ENCODE results near the gene STXBP3.
"Not testable (repeated sequence)": the region's sequence is repeated elsewhere in the genome, so short reads cannot be mapped to it uniquely, and the experiment has no call there.

STXBP3 gene

DNA sequence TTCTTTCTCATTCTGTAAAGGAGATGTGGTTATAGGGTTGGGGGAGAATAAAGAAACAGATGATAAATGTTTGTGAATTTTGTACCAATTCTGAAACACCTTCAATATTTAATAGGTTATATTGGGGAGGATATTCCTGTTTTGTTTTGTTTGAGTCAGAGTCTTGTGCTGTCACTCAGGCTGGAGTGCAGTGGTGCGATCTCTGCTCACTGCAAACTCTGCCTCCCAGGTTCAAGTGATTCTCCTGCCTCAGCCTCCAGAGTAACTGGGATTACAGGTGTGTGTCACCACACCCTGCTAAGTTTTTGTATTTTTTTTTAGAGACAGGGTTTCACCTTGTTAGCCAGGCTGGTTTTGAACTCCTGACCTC is 35.1 kb downstream of the STXBP3 start:
- WGBS: 100% methylated on average over 1 of the region's 1 CpG

DNA sequence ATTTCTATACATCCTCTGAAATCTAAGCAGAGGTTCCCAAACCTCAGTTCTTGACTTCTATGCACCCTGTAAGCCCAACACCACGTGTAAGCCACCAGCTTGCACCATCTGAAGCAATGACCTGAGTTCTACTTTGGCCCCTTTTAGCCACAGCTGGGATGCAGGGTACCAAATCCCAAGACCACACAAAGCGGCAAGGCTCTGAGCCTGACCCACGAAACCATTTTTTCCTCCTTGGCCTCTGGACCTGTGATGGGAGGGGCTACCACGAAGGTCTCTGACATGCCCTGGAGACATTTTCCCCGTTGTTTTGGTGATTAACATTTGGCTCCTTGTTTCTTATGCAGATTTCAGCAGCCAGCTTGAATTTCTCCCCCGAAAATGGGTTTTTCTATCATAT is 38.8 kb downstream of the STXBP3 start:
- 95% methylated on average over 6 of the region's 6 CpGs for WGBS
- H2BK12ac ChIP-seq (ENCODE audit: low read length in 2 of 2): no peak overlapping the region
- H3K4me3 ChIP-seq (ENCODE audit: insufficient read depth in 1 of 2, low read depth in 1 of 2, low read length in 2 of 2): peak overlapping the region in 1 of 2 experiments; percentile 51
- peaks cover 7% of the 10 kb centered on the region for H3K79me1 ChIP-seq (replicated peaks; ENCODE audit: low read length, poor library complexity, severe bottlenecking)
- H2BK5ac ChIP-seq (ENCODE audit: low read depth, low read length, poor library complexity, severe bottlenecking): no peak overlapping the region
- no peak overlapping the region for H2BK120ac ChIP-seq (ENCODE audit: low read depth, low read length)
- no peak overlapping the region for H2AK5ac ChIP-seq (ENCODE audit: low read length, severe bottlenecking)
- H4K91ac ChIP-seq (ENCODE audit: low read length): no peak overlapping the region
- H3K9ac ChIP-seq (ENCODE audit: low read length): no peak overlapping the region
- no peak overlapping the region for H3K27ac ChIP-seq (ENCODE audit: low read length, poor library complexity, severe bottlenecking)
- H2BK15ac ChIP-seq (ENCODE audit: low read depth, poor library complexity, severe bottlenecking): no peak overlapping the region
- DNase-seq: no peak
- H3K9me3 ChIP-seq (ENCODE audit: control insufficient read depth, low read length): peaks cover 37% of the 10 kb centered on the region
- H3K36me3 ChIP-seq (ENCODE audit: control insufficient read depth in 1 of 2, insufficient read depth in 2 of 2, low read depth in 1 of 2, low read length in 2 of 2): peaks cover 32 to 94% of the 10 kb centered on the region in 2 experiments
- no peak overlapping the region for H3K4ac ChIP-seq (ENCODE audit: low read depth in 1 of 2, low read length in 2 of 2)
- no peaks in the 10 kb centered on the region for H3K27me3 ChIP-seq (ENCODE audit: control insufficient read depth in 1 of 2, insufficient read depth in 1 of 2, low read length in 2 of 2)
- no peaks in the 10 kb centered on the region for H3K4me1 ChIP-seq (ENCODE audit: control insufficient read depth, insufficient read depth, low read depth, low read length)
- H4K8ac ChIP-seq (ENCODE audit: low read length): no peak overlapping the region
- no peak overlapping the region for H3K23ac ChIP-seq (ENCODE audit: low read length in 2 of 2)
- H3K14ac ChIP-seq (ENCODE audit: low read length in 2 of 2): no peak overlapping the region
- no peak overlapping the region for H3K4me2 ChIP-seq (ENCODE audit: low read length, poor library complexity, severe bottlenecking)
- no peak overlapping the region for H3K18ac ChIP-seq (ENCODE audit: low read depth in 1 of 2, low read length in 2 of 2)
- H2AFZ ChIP-seq (ENCODE audit: low read depth, low read length): no peak overlapping the region

More for the DNA sequence above, 35.1 kb downstream of the STXBP3 start:
- Histone ChIP-seq H3K9me3 (ENCODE audit: control insufficient read depth, low read length) (peaks cover 36% of the 10 kb centered on the region), H3K36me3 (ENCODE audit: control insufficient read depth in 1 of 2, insufficient read depth in 2 of 2, low read depth in 1 of 2, low read length in 2 of 2) (peaks cover 26 to 94% of the 10 kb centered on the region in 2 experiments)
- H3K4me1 ChIP-seq (ENCODE audit: control insufficient read depth, insufficient read depth, low read depth, low read length); H3K27ac ChIP-seq (ENCODE audit: low read length, poor library complexity, severe bottlenecking); H3K23ac ChIP-seq (ENCODE audit: low read length in 2 of 2); H2BK12ac ChIP-seq (ENCODE audit: low read length in 2 of 2); H2BK5ac ChIP-seq (ENCODE audit: low read depth, low read length, poor library complexity, severe bottlenecking); H3K79me1 ChIP-seq (replicated peaks; ENCODE audit: low read length, poor library complexity, severe bottlenecking); H3K14ac ChIP-seq (ENCODE audit: low read length in 2 of 2); DNase-seq; H2BK15ac ChIP-seq (ENCODE audit: low read depth, poor library complexity, severe bottlenecking); H2BK120ac ChIP-seq (ENCODE audit: low read depth, low read length); H3K18ac ChIP-seq (ENCODE audit: low read depth in 1 of 2, low read length in 2 of 2); H3K4ac ChIP-seq (ENCODE audit: low read depth in 1 of 2, low read length in 2 of 2); H4K8ac ChIP-seq (ENCODE audit: low read length); H3K4me3 ChIP-seq (ENCODE audit: insufficient read depth in 1 of 2, low read depth in 1 of 2, low read length in 2 of 2); H2AFZ ChIP-seq (ENCODE audit: low read depth, low read length); H3K9ac ChIP-seq (ENCODE audit: low read length); H4K91ac ChIP-seq (ENCODE audit: low read length); H3K4me2 ChIP-seq (ENCODE audit: low read length, poor library complexity, severe bottlenecking); H2AK5ac ChIP-seq (ENCODE audit: low read length, severe bottlenecking); H3K27me3 ChIP-seq (ENCODE audit: control insufficient read depth in 1 of 2, insufficient read depth in 1 of 2, low read length in 2 of 2): not testable (repeated sequence)

DNA sequence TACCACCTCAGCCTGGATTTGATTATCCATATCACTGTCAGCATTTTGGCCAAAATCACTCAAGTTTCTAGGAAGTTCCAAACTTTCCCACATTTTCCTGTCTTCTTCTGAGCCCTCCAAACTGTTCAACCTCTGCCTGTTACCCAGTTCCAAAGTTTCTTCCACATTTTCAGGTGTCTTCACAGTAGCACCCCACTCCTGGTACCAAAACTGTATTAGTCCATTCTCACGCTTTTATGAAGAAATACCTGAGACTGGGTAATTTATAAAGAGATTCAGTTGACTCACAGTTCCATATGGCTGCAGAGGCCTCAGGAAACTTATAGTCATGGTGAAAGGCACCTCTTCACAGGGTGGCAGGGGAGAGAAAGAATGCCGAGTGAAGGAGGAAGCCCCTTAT is 39.4 kb downstream of the STXBP3 start:
- H3K27ac ChIP-seq (ENCODE audit: low read length, poor library complexity, severe bottlenecking): no peak overlapping the region
- H3K79me1 ChIP-seq (replicated peaks; ENCODE audit: low read length, poor library complexity, severe bottlenecking): peaks cover 7% of the 10 kb centered on the region
- peaks cover 32 to 98% of the 10 kb centered on the region in 2 experiments for H3K36me3 ChIP-seq (ENCODE audit: control insufficient read depth in 1 of 2, insufficient read depth in 2 of 2, low read depth in 1 of 2, low read length in 2 of 2)
- no peak overlapping the region for H2BK15ac ChIP-seq (ENCODE audit: low read depth, poor library complexity, severe bottlenecking)
- H3K4me1 ChIP-seq (ENCODE audit: control insufficient read depth, insufficient read depth, low read depth, low read length): no peaks in the 10 kb centered on the region
- no peak overlapping the region for H3K14ac ChIP-seq (ENCODE audit: low read length in 2 of 2)
- no peak overlapping the region for H4K91ac ChIP-seq (ENCODE audit: low read length)
- no peak overlapping the region for H3K4me2 ChIP-seq (ENCODE audit: low read length, poor library complexity, severe bottlenecking)
- no peak overlapping the region for H3K18ac ChIP-seq (ENCODE audit: low read depth in 1 of 2, low read length in 2 of 2)
- no peak overlapping the region for H2BK120ac ChIP-seq (ENCODE audit: low read depth, low read length)
- 100% methylated on average over 1 of the region's 2 CpGs for WGBS
- no peak overlapping the region for H2AK5ac ChIP-seq (ENCODE audit: low read length, severe bottlenecking)
- H3K4ac ChIP-seq (ENCODE audit: low read depth in 1 of 2, low read length in 2 of 2): no peak overlapping the region
- no peak overlapping the region for H3K23ac ChIP-seq (ENCODE audit: low read length in 2 of 2)
- no peak overlapping the region for H2BK5ac ChIP-seq (ENCODE audit: low read depth, low read length, poor library complexity, severe bottlenecking)
- H3K9me3 ChIP-seq (ENCODE audit: control insufficient read depth, low read length): peaks cover 39% of the 10 kb centered on the region
- H3K27me3 ChIP-seq (ENCODE audit: control insufficient read depth in 1 of 2, insufficient read depth in 1 of 2, low read length in 2 of 2): no peaks in the 10 kb centered on the region
- H2BK12ac ChIP-seq (ENCODE audit: low read length in 2 of 2): no peak overlapping the region
- no peak for DNase-seq
- peak overlapping the region in 1 of 2 experiments; percentile 51 for H3K4me3 ChIP-seq (ENCODE audit: insufficient read depth in 1 of 2, low read depth in 1 of 2, low read length in 2 of 2)
- H3K9ac ChIP-seq (ENCODE audit: low read length): no peak overlapping the region
- H2AFZ ChIP-seq (ENCODE audit: low read depth, low read length): no peak overlapping the region
- no peak overlapping the region for H4K8ac ChIP-seq (ENCODE audit: low read length)

DNA sequence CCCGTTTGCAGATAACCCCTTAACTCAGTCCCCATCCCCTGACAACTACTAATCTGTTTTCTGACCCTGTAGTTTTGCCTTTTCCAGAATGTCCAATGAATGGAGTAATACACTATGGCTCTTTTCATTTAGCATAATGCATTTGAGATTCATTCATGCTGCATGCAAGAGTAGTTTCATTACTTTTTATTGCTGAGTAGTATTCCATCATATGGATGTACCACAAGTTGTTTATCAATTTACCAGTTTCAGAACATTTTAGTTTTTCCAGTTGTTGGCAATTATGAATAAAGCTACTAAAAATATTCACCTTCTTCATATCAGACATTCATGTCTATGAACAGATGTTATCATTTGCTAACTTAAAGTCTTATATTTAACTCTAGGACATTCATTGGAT is 45.3 kb downstream of the STXBP3 start:
- no peak overlapping the region for H2AK5ac ChIP-seq (ENCODE audit: low read length, severe bottlenecking)
- peaks cover 6 to 96% of the 10 kb centered on the region in 2 experiments for H3K36me3 ChIP-seq (ENCODE audit: control insufficient read depth in 1 of 2, insufficient read depth in 2 of 2, low read depth in 1 of 2, low read length in 2 of 2)
- no peak overlapping the region for H2BK5ac ChIP-seq (ENCODE audit: low read depth, low read length, poor library complexity, severe bottlenecking)
- no peak overlapping the region for H2AFZ ChIP-seq (ENCODE audit: low read depth, low read length)
- no peak overlapping the region for H2BK15ac ChIP-seq (ENCODE audit: low read depth, poor library complexity, severe bottlenecking)
- no peak overlapping the region for H3K27ac ChIP-seq (ENCODE audit: low read length, poor library complexity, severe bottlenecking)
- H3K27me3 ChIP-seq (ENCODE audit: control insufficient read depth in 1 of 2, insufficient read depth in 1 of 2, low read length in 2 of 2): no peaks in the 10 kb centered on the region
- H3K4me2 ChIP-seq (ENCODE audit: low read length, poor library complexity, severe bottlenecking): no peak overlapping the region
- no peak overlapping the region for H2BK120ac ChIP-seq (ENCODE audit: low read depth, low read length)
- no peak overlapping the region for H4K91ac ChIP-seq (ENCODE audit: low read length)
- peaks cover 21% of the 10 kb centered on the region for H3K9me3 ChIP-seq (ENCODE audit: control insufficient read depth, low read length)
- no peak overlapping the region for H3K9ac ChIP-seq (ENCODE audit: low read length)
- 100% methylated on average over 1 of the region's 1 CpG for WGBS
- no peak for DNase-seq
- H3K4me1 ChIP-seq (ENCODE audit: control insufficient read depth, insufficient read depth, low read depth, low read length): no peaks in the 10 kb centered on the region
- no peak overlapping the region for H3K14ac ChIP-seq (ENCODE audit: low read length in 2 of 2)
- peaks cover 2% of the 10 kb centered on the region for H3K79me1 ChIP-seq (replicated peaks; ENCODE audit: low read length, poor library complexity, severe bottlenecking)
- no peak overlapping the region for H3K4ac ChIP-seq (ENCODE audit: low read depth in 1 of 2, low read length in 2 of 2)
- H3K23ac ChIP-seq (ENCODE audit: low read length in 2 of 2): no peak overlapping the region
- no peak overlapping the region for H4K8ac ChIP-seq (ENCODE audit: low read length)
- no peak overlapping the region for H3K18ac ChIP-seq (ENCODE audit: low read depth in 1 of 2, low read length in 2 of 2)
- H3K4me3 ChIP-seq (ENCODE audit: insufficient read depth in 1 of 2, low read depth in 1 of 2, low read length in 2 of 2): peak overlapping the region in 1 of 2 experiments; percentile 5
- no peak overlapping the region for H2BK12ac ChIP-seq (ENCODE audit: low read length in 2 of 2)
